Activated naive CD8-positive, alpha-beta T cell treated with anti-CD3 and anti-CD28 coated beads, Interleukin-2, amount 50 U/mL, for 16 hours (primary cell): ENCODE data around the gene PUS1.

Experiments
- DNase-seq: peaks from one replicate; pipeline ENCODE4 v3.0.0-alpha.2; 2020; ENCODE audit warnings: low read depth, low spot score

The PUS1 gene

DNA sequence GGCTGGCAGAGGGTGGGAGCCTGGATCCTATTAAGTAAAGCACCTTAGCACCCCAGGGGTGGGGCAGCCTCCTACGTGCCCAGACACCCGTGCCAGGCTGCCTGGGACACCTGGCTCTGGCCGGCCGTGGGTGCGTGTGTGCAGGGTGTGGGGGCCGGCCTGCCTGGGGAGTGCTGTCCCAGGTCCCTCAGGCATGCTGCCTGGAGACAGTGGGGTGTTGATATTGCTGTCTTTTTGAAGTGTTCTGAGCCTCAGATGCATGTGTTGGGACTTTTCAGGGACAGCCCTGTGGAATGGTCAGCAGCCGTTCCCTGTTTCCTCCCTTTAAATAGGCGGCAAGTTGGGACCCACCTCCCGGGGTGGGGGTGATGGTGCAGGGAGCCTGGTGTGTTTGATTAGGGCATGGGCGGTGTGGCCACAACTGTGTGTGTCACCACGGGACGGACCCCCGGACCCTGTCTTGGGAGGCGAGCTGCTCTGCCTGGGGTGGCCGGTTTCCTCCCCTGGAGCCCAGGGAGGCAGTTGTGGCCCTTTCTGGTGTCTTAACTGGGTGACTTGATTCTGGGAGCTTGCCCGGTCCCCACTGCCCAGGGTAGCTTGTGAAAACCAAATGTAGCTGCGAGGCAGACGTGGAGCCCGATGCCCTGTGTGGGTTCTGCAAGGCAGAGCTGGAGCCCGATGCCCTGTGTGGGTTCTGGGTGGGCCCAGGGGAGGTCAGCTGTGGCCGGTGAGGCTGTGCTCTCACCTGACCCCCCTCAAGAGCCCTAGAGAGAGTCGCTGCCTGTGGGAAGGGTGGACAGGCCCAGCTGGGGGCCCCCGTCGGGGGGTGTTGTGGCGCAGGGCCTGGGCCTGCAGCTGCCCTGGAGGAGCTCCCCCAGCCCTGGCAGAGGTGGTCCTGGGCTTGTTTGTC lies 26.5 kb upstream of the PUS1 start:
- no peak for DNase-seq

DNA sequence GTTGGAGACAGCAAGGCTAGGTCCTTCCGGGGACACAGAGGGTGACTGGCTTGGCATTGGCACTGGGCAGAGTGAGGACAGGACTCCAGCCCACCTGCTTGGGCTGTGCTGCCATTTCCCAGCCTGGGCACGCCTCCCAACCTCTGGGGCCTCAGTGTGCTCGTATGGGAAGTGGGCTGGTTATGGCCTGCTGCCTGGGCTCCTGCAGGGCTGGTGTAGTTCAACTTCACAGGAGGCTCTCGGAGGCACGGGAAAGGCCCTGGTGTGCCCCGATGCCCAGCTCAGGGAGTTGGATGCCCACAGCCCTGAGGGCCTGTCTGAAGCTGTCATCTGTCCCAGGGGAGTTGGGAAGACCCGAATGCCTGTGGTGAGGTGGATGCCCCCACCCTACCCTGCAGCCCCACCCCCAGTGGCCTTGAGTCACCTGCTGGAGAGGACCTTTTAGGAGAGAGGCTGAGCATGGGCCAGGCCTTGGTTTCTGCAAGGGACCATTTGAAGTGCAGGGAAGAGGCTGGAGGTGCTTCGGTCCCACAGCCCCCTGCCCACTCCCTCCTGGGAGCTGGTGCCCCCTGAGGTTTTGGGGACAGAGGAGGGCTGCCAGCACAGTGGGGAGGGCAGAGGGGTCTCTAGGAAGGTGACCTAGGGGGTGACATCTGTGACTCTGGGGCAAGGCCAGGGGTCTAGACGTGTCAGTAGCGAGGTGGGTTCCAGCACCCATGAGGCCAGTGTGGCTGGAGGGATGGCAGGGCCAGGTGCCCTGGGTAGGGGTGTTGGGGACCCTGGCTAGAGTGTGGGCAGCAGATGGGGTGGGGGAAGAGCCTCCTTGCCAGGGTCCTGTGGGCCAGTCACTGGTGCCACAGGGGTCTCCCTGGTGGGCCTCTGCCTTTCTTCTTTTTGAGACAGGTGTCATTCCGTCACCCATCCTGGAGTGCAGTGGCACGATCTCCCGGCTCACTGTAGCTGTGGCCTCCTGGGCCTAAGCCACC lies 25.5 kb upstream of the PUS1 start:
- no peak for DNase-seq

DNA sequence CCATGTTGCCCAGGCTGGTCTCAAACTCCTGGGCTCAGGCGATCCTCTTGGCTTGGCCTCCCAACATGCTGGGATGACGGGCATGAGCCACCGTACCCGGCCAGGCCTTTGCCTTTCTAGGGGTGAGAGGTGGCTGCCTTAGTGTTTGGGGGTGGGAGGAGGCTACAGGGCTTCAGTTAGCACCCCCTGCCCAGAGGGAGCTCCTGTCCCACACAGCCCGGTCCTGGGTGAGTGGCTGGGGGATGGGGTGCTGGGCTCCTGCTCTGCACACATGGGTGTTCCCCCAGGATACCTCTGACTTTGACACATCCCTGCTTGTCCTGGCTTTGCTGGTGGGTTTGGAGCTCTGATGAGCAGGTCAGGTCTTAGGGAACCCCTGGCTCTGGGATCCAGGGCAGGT lies 24.7 kb upstream of the PUS1 start:
- no peak for DNase-seq

DNA sequence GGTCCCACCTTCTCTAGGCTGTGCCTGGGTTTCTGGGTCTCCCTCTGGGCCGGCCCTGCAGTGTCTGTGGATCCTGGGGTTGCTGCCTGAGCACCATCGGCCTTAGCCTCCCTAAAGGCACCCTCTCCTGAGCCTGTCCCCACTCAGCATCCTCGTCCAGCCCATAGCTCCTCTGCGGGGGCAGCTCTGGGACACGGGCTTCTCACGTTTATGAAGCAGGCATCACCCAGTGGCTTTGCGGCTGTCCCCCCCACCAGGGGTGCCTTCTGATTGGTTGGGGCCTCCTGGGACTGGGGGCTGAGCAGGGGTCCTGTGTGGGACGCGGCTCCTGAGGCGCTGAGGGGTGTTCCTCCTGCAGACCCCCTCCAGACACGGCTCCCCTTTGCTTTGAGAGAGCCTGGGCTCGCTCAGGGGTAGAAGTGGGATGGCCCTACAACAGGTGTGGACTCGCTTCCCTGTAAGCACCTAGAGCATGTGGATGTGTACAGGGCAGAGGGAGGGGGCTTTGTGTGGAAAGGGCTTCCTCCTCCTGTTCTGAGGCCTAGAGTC lies 23.9 kb upstream of the PUS1 start:
- no peak for DNase-seq

DNA sequence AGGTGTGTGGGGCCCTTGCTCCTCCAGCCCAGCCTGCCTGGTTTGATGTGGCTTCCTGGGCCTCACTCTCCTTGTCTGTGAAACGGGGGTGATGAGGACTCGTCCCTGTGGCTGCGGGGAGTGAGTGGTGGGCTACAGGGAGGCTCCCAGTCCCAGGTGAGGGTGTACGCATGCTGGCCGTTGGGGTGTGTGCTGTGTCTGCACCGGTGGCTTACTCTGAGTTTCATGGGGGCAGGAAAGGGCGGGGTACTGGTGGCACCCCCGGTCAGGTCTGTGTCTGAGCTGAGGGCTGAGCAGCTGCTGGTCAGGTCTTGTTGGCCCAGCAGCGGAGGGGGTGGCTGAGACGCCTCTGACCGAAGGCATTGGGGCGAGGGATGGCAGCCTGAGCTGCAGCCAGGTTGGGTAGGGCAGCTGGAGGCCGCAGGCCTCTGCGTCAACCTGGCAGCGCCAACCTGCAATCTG lies 23.4 kb upstream of the PUS1 start:
- DNase-seq, result no peak

DNA sequence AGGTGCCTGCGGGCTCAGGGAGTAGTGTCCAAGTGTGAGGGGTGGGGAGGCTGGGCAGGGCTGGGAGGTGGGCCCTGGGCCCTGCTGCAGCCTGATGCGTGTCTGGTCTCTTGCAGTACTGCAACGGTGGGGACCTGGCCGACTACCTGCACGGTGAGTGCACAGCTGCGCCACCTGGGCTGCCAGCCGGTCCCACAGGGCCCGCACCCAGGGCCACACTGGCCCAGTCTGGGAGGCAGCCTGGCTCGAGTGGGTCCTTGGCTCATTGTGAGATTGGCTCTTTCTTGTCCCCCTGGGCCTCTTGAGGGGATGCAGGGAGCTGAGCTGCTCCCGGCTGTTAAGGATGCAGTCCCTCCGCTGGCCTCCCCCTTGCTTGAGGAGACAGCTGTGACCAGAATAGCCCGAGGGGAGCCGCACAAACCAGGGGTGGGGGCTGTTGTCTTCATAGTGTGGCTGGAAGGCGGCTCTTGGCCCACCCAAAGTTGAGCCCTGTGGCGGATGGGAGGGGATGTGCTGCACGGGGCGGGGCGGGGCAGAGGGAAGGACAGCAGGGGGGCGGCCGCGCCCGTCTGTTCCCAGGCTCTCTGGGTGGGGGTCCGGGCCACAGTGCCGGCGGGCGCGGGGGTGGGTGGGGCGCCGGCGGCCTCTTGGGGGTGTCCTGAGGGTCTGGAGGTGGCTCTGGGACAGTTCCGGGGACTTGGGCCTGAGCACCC lies 21.5 kb upstream of the PUS1 start:
- no peak for DNase-seq

DNA sequence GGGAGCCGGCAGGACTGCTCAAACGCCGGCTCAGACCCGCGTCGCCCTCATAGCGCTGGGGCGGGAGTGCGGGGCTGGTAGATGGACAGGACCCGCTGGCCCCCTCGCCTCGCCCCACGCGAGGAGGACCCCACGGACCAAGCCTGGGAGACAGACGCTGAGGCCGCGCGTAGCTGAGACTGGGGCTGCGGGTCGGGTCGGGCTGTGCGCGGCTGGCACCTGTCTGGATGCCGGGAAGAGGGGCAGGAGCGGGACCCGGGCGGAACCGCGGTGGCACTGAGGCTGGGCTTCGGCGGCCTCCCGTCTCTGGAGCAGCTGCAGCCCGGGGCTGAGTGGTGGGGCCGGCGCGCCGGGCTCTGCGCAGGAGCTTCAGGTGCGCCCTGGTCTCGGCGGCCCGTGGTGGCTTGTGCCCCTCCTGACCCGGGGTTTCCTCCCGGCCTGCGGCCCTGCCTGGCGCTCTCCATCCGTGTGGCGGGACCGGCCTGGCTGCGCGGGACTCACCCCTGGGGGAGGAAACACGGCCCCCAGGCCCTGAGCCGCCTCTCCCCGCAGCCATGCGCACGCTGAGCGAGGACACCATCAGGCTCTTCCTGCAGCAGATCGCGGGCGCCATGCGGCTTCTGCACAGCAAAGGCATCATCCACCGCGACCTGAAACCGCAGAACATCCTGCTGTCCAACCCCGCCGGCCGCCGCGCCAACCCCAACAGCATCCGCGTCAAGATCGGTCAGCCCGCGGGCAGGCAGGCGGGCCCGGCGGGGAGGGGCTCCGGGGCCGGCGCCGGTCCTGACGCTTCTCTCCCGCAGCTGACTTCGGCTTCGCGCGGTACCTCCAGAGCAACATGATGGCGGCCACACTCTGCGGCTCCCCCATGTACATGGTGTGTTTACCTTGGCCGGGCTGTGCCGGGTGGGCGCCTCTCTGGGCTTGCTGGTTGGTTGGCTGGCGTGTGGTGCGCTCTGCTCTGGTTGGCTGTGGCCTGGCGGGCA lies 20.7 kb upstream of the PUS1 start:
- no peak for DNase-seq

DNA sequence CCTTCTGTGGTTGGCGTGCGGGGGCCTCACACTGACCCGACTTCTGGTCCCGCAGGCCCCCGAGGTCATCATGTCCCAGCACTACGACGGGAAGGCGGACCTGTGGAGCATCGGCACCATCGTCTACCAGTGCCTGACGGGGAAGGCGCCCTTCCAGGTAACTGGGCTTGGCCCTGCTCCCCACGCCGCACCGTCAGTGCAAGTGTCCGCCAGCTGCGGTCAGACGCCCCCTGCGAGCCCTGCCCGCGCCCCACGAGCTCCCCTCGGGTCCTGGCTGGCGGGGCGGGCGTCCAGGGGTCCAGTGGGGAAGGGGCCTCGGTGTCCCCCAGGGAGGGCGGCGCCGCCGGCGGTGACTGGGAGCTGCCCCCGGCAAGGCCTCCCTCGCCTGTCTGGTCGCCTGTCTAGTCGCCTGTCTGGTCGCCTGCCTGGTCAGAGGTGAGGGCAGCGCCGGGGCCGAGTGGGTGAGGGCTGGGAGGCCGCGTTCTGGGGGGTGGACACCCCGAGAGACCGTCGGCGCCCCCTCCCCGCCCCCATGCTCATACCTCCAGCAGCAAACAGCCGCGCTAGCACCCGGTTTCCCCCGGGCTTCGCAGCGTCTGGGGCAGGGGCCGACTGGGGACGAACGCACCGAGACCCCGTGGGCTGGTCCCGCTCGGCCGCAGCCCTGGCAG lies 19.9 kb upstream of the PUS1 start:
- no peak for DNase-seq

DNA sequence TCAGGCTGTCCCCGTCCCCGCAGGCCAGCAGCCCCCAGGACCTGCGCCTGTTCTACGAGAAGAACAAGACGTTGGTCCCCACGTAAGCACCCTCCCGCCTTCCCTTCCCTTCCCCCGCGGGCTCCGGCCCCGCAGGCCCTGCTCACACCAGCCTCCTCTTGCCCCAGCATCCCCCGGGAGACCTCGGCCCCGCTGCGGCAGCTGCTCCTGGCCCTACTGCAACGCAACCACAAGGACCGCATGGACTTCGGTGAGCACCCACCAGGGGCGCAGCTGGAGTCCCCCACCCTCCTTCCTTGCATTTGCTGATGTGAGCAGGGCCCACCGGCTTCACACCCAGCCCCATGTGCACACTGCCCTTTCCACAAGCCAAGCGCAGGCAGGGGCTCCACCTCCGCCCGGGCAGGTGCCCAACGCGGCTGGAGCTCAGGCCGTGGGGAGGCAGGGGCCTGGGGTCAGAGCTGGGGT lies 19.3 kb upstream of the PUS1 start:
- DNase-seq, result no peak

DNA sequence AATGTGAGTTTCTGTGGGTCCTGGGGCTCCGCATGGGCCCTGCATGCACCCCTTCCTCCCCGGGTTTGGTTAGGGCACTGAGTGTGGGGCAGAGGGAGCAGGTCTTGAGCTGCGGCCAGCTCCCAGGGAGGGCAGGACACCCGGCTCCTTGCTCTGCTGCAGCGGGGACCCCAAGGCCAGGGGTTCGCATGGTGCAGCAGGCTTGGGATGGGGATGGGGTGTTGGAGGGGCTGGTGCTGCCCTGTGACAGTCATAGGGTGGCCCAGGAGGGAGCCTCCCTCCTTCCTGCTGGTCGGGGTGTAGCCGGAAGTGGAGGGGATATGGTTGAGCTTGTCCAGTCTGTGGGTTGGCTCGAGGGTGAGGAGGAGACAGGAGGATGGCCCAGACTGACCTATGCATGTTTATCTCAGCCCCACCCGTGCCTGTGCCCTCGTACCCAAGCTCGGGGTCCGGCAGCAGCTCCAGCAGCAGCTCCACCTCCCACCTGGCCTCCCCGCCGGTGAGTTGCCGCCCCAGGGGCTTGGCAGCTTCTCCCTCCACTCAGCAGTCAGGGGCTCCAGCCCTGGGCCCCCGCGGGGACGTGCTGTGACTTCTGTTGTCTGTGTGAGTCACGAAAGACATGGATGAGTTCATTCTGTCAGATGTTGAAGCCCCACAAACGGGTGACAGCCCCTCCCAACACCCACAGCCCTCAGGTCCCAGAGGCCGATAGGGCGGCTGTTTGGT lies 18.6 kb upstream of the PUS1 start:
- no peak for DNase-seq

DNA sequence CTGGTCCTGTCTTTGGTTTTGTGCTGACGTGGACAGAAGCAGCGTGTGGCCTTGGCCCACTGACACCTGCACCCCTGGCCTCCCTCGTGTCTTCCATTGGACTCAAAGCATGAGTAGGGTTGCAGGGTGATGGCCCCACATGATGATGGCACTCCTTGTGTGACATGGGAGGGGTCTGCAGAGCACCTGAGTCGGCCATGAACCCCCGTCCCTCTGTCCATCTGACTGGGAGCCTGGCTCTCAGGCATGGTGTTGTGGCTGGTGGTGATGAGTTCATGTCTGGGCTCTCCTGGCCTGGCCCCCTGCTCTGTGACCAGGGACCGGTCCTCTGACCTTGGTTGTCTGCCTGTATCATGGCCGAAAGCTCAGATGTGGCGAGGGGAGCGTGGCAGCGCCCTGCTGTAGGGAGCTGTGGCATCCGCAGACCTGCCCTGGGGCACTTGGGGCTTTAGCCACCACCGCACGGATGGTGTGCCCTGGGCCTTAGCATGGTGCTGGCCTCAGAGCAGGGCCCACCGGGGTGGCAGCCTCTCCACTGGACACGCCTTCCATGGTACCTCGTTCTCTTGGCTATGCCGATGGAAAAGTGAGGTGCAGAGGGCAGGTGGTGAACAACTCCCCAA lies 17.9 kb upstream of the PUS1 start:
- no peak for DNase-seq

DNA sequence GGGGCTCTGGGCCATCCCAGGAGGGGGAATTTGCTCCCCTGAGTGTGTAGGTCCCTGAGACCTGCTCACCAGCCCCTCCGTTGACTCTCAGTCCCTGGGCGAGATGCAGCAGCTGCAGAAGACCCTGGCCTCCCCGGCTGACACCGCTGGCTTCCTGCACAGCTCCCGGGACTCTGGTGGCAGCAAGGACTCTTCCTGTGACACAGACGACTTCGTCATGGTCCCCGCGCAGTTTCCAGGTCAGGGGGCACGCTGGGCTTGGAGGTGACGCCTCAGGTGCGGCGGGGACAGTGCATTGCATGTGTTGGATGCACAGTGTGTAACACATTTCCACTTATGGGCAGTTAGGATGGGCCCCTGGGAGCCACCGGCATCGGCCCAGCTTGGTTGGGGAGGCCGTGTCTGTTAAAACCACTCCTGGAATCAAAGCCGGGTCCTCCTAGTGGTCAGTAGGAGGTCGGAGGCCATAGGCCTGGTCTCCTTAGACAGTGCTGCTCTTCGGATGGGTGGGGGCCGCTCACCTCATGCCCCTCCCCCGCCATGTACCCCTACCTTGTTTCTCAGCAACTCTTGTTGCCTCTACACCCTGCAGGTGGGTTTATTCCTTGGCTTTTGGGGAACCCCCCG lies 17.1 kb upstream of the PUS1 start:
- DNase-seq, result no peak

DNA sequence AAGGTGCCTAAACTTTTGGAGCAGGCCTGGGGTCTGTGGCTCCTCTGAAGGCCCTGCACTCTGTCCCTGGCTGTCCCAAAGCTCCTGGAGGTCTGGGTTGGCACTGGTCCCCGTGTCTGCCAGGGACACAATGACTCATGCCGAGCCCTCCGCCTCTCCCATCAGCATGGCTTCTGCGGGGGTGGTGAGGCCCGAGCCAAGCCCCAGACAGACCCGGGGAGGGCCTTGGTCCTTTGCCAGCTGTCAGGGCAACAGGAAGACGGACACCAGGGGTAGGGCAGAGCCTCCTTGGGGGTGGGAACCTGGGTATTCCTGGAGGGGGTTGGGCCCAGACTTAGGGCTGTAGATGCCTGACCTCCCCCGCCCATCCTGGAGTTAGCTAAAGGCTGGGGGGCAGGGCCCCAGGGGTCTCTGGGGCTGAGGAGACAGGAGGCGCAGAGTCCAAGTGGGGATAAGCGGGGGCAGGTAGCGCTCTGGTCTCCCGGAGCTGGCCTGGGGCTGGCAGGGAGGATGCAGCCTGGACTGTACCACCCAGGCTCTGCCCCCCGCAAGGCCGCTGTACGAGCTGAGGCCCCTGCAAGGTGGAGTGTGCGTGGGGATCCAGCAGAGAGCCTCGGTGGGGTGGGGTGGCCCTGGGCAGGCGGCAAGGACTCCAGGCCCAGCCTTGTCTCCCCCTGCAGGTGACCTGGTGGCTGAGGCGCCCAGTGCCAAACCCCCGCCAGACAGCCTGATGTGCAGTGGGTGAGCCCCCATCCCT lies 16.4 kb upstream of the PUS1 start:
- no peak for DNase-seq

DNA sequence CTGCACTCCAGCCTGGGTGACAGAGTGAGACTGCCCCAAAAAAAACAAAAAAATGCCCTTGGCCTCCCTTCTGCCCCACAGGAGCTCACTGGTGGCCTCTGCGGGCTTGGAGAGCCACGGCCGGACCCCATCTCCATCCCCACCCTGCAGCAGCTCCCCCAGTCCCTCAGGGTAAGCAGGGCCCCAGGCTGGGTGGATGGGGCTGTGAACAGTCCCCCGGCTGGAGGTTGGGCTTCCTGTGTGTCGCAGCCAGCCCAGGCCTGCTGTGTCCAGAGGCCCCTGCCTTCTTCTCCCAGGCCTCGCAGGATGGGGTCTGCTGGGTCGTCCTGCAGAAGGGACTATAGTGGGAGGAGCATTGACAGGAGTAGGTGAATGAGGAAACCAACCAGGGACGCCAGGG lies 15.4 kb upstream of the PUS1 start:
- DNase-seq, result no peak

DNA sequence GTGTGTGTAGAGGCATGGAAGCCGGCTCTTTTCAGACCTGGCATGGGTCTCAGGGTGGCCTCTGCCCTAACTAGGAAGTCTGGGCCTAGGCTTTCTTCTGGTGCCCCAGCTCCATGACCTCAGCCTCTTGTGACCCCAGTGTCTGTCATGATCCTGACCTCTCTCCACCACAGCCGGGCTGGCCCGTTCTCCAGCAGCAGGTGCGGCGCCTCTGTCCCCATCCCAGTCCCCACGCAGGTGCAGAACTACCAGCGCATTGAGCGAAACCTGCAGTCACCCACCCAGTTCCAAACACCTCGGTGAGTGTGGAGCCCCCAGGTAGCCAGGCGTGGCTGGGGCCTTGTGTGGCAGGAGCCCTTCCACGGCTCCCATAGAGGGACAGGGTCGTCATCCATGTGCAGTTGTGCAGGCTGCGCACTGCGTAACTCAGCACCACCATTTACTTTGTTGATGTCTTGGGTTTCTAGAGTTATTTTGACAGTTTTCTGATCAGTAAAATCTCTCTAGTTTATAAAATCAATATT lies 14.8 kb upstream of the PUS1 start:
- DNase-seq, result no peak

DNA sequence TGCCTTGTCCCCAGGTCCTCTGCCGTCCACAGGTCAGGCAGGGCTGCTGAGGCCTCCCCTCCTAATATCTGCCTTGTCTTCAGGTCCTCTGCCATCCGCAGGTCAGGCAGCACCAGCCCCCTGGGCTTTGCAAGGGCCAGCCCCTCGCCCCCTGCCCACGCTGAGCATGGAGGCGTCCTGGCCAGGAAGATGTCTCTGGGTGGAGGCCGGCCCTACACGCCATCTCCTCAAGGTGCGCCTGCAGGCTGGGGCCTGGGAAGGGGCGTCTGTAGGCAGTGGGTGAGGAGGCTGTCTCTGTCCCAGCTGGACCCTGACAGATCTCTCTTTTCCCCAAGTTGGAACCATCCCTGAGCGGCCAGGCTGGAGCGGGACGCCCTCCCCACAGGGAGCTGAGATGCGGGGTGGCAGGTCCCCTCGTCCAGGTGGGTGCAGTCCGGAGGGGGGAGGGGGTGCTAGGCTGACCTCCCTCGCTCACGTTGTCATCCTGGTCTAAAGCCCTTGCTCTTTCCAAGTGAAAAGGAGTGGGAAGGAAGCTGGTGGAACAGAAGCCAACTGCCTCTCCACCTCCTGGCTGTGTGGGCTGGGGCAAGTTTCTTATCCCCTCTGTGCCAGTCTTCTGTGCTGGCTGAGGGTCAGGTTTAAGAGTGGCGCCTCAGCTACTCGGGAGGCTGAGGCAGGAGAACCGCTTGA lies 13.9 kb upstream of the PUS1 start:
- DNase-seq, result no peak
